Renal cortex interstitium (tissue), 11 donors: ENCODE data around the gene POT1. TPM values are rescaled to one million over a fixed set of nuclear protein-coding genes. Genes with fewer than 3 reads are reported as not detected.

ENCODE experiments used
- DNase-seq, 11 donors: peaks; one replicate each; pipeline ENCODE4 v3.0.0-alpha.2; 2013; ENCODE audit warnings: low read depth in 9 of 11, low spot score in 4 of 11; ENCODE audit errors: extremely low read depth in 1 of 11
- polyA plus RNA-seq, 3 donors: library from polyadenylated mRNA; unstranded; fragments of 120-200 nt; gene quantifications; one replicate each; pipeline ENCODE4 v1.2.1, GENCODE V29; 2013; ENCODE audit not compliant: insufficient read length in 3 of 3

The POT1 gene
- polyA plus RNA-seq, 3 donors = 33.2 to 50.8 (median 39.8) TPM

GRCh38 chr7:124781907-124782734 is 147.5 kb downstream of the POT1 start:
- DNase-seq = no peak

GRCh38 chr7:124781418-124781817 is 148.2 kb downstream of the POT1 start:
- no peak for DNase-seq

DNA sequence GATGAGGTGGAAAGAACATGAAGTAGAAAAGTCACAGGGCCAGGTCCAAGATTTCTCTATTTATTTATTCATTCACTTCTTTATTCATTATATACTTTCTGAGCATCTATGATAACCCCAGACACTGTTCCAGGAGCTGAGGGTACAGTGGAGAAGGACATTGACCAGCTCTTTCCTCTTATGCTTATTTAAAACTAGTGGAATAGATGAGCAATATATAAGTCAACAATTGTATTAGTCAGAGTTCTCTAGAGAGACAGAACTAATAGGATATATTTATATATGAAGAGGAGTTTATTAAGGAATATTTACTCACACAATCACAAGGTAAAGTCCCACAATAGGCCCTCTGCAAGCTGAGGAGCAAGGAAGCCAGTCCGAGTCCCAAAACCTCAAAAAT is 149.0 kb downstream of the POT1 start:
- no peak for DNase-seq

DNA sequence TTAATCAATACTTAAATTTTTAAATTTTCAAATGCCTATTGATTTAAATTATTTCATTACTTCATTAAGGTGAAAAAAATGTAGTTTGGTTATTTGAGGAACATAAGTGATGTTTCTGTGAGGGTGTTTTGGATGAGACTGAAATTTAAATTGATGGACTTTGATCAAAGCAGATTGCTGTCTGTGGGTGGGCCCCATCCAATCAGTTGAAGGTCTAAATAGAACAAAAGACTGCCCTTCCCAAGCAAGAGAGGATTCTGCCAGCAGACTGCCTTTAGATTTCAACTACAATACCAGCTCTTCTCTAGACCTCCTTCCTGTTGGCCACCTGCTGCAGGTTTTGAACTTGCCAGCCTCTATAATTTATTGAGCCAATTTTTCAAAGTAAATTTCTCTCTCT is 149.6 kb downstream of the POT1 start:
- no peak for DNase-seq

DNA sequence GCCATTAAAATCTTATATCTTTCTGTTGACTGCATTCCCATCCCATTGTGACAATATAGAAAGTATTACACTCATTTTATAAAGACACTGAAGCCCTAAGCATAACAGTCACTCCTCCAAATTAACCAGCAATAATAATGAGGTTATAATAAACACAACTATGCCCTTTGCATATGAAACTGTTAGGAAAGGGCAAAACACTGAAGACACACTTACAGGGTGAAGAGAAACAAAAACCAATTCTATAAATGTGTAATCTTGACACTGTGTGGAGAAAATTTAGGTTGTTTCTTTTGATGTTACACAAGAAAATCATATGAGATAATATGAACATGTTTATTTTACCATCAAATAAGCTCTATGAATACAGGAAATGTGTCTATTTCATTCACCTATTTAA is 150.0 kb downstream of the POT1 start:
- no peak for DNase-seq

GRCh38 chr7:124779194-124779593 is 150.4 kb downstream of the POT1 start:
- DNase-seq = no peak

DNA sequence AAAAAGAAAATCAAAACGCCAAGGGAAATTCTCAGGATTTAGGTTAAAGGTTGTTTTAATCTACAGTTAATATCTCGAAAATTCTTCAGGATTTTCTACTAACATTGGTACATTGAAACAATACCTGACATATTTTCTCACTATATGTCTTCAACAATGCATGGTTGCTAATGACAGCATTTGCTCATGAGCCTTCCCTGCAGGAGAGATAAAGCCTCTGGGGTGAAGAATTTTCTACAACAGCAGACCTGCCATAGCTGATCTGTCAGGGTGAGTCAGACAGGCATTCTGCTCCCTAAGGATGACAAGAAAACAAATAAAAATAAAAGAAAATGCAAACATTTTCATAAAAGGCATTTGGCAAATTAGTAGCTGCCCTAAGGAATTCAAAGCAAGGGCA is 152.4 kb downstream of the POT1 start:
- no peak for DNase-seq

GRCh38 chr7:124776153-124776552 is 153.5 kb downstream of the POT1 start:
- DNase-seq = no peak

- DNase-seq = no peak
These were observed 154.2 kb downstream of the POT1 start for GRCh38 chr7:124775422-124775821.

GRCh38 chr7:124773938-124774337 is 155.7 kb downstream of the POT1 start:
- DNase-seq = no peak

GRCh38 chr7:124773339-124773738 is 156.3 kb downstream of the POT1 start:
- no peak for DNase-seq

Other genes with a start within 250 kb of the POT1 start
- gene GPR37, start 164.0 kb downstream of the POT1 start, polyA plus RNA-seq = 1 to 10 TPM; 1.0 to 2.0 (median 1.2) TPM